HG03575 (cell line): ENCODE results near the gene HBG1.
"Not testable (repeated sequence)": the region's sequence is repeated elsewhere in the genome, so short reads cannot be mapped to it uniquely, and the experiment has no call there.

ENCODE experiments used
- ATAC-seq: cut with Tn5 transposase; IDR thresholded peaks from one replicate; pipeline ENCODE4 v1.9.1; 2021; ENCODE audit not compliant: unreplicated experiment, insufficient number of reproducible peaks, low FRiP score; ENCODE audit errors: extremely low read depth

HBG1 gene

GRCh38 chr11:5252192-5252918 lies 2.7 kb upstream of the HBG1 start:
- no peak for ATAC-seq

- ATAC-seq, result no peak
Observed at GRCh38 chr11:5251746-5252145, 2.1 kb upstream of the HBG1 start.

- no peak for ATAC-seq
Observed at GRCh38 chr11:5250543-5251204, 1.0 kb upstream of the HBG1 start.

GRCh38 chr11:5248498-5248897 lies 1.2 kb downstream of the HBG1 start:
- ATAC-seq, result not testable (repeated sequence)

- ATAC-seq, result no peak
Observed at GRCh38 chr11:5247472-5248192, 2.0 kb downstream of the HBG1 start.

- ATAC-seq, result no peak
Observed at GRCh38 chr11:5246772-5247471, 2.7 kb downstream of the HBG1 start.

GRCh38 chr11:5245155-5245554 lies 4.5 kb downstream of the HBG1 start:
- no peak for ATAC-seq

- no peak for ATAC-seq
Observed at GRCh38 chr11:5243816-5244180, 5.9 kb downstream of the HBG1 start.

GRCh38 chr11:5242933-5243815 lies 6.5 kb downstream of the HBG1 start:
- ATAC-seq, result no peak

- no peak for ATAC-seq
Observed at GRCh38 chr11:5242208-5242607, 7.4 kb downstream of the HBG1 start.

- ATAC-seq, result no peak
Observed at GRCh38 chr11:5241458-5241857, 8.2 kb downstream of the HBG1 start.

- ATAC-seq, result no peak
Observed at GRCh38 chr11:5240458-5240857, 9.2 kb downstream of the HBG1 start.

GRCh38 chr11:5240056-5240455 lies 9.6 kb downstream of the HBG1 start:
- no peak for ATAC-seq

- ATAC-seq, result no peak
Observed at GRCh38 chr11:5239046-5239445, 10.6 kb downstream of the HBG1 start.

- ATAC-seq, result no peak
Observed at GRCh38 chr11:5238486-5238885, 11.2 kb downstream of the HBG1 start.

GRCh38 chr11:5237420-5237819 lies 12.2 kb downstream of the HBG1 start:
- ATAC-seq, result no peak

- no peak for ATAC-seq
Observed at GRCh38 chr11:5235364-5236095, 14.1 kb downstream of the HBG1 start.

GRCh38 chr11:5234381-5234834 lies 15.2 kb downstream of the HBG1 start, which contains the start of gene HBD:
HBD (minus strand) TSS chr11:5234483; CDS start chr11:5234433, 50 bp downstream.
- no peak for ATAC-seq
